HG03520 (cell line): ENCODE results near the gene KCND3.

Experiments
- ATAC-seq: cut with Tn5 transposase; IDR thresholded peaks from one replicate; pipeline ENCODE4 v1.9.1; 2021; ENCODE audit warnings: mild to moderate bottlenecking, moderate library complexity; ENCODE audit not compliant: unreplicated experiment

The KCND3 gene

GRCh38 chr1:111733992-111734341, 255.5 kb downstream of the KCND3 start:
- no peak for ATAC-seq

GRCh38 chr1:111733183-111733991, 256.1 kb downstream of the KCND3 start:
- no peak for ATAC-seq

GRCh38 chr1:111732718-111733117, 256.8 kb downstream of the KCND3 start:
- ATAC-seq, result no peak

- ATAC-seq, result no peak
These were observed 257.5 kb downstream of the KCND3 start for GRCh38 chr1:111731956-111732355.

- ATAC-seq, result no peak
These were observed 258.8 kb downstream of the KCND3 start for GRCh38 chr1:111730706-111731105.

- ATAC-seq, result no peak
These were observed 259.4 kb downstream of the KCND3 start for GRCh38 chr1:111729946-111730681.

- ATAC-seq, result no peak
These were observed 260.1 kb downstream of the KCND3 start for GRCh38 chr1:111729271-111729921.

GRCh38 chr1:111727056-111727455, 262.4 kb downstream of the KCND3 start:
- ATAC-seq, result no peak

GRCh38 chr1:111725192-111725591, 264.3 kb downstream of the KCND3 start:
- no peak for ATAC-seq

GRCh38 chr1:111723871-111724270, 265.6 kb downstream of the KCND3 start:
- ATAC-seq, result no peak

GRCh38 chr1:111723091-111723806, 266.2 kb downstream of the KCND3 start:
- no peak for ATAC-seq

- ATAC-seq, result no peak
These were observed 268.3 kb downstream of the KCND3 start for GRCh38 chr1:111720977-111721786.
